Liver (tissue), 3 donors: Measurements from ENCODE around the gene PIAS4.

Source experiments
- EGR1 ChIP-seq, 2 donors: IDR thresholded peaks; 2 replicates each; pipeline ENCODE4 v1.6.1; 2016 to 2018; ENCODE audit warnings: antibody characterized with exemption in 2 of 2, low read depth in 2 of 2
- GABPA ChIP-seq, 2 donors: IDR thresholded peaks in 1 of 2; conservative IDR thresholded peaks in 1 of 2; 2 replicates each; pipeline ENCODE4 v1.6.1; 2016; ENCODE audit warnings: antibody characterized with exemption in 2 of 2, mild to moderate bottlenecking in 1 of 2, moderate library complexity in 1 of 2
- JUND ChIP-seq, 2 donors: IDR thresholded peaks; 2 replicates each; pipeline ENCODE4 v1.6.1; 2016; ENCODE audit warnings: antibody characterized with exemption in 2 of 2
- RAD21 ChIP-seq, 2 donors: IDR thresholded peaks; 2 replicates each; pipeline ENCODE4 v1.6.1; 2016; ENCODE audit warnings: antibody characterized with exemption in 2 of 2, mild to moderate bottlenecking in 2 of 2
- RXRA ChIP-seq, 2 donors: IDR thresholded peaks; 2 replicates each; pipeline ENCODE4 v1.6.1; 2017 to 2018; ENCODE audit warnings: antibody characterized with exemption in 2 of 2, mild to moderate bottlenecking in 1 of 2
- TAF1 ChIP-seq: conservative IDR thresholded peaks from 2 replicates; pipeline ENCODE4 v1.6.1; 2016; ENCODE audit warnings: antibody characterized with exemption, mild to moderate bottlenecking
- YY1 ChIP-seq: IDR thresholded peaks from 2 replicates; pipeline ENCODE4 v1.6.1; 2016; ENCODE audit warnings: antibody characterized with exemption, mild to moderate bottlenecking
- TF ChIP-seq, protein P1 (sequence below): fragments of 150-350 bp; IDR thresholded peaks from 2 replicates; pipeline ENCODE4 v1.5.1; 2017; ENCODE audit warnings: improper control_type of control experiment, low read depth, low read length; ENCODE audit not compliant: missing input control
- donor health status: healthy.
- donor health status: healthy.

GRCh38 chr19:4036576-4037300 lies 29.2 kb downstream of the PIAS4 start:
- TF ChIP-seq YY1 (no peak), JUND (IDR thresholded peaks at IDR 0.05) (no peak), GABPA (IDR thresholded peaks at IDR 0.05 in 1 of 2, conservative IDR thresholded peaks at IDR 0.05 in 1 of 2) (no peak), RAD21 (IDR thresholded peaks at IDR 0.05) (no peak), RXRA (IDR thresholded peaks at IDR 0.05) (no peak), TAF1 (no peak), EGR1 (IDR thresholded peaks at IDR 0.05; ENCODE audit: low read depth in 2 of 2) (no peak)
- TF ChIP-seq, protein P1, sequence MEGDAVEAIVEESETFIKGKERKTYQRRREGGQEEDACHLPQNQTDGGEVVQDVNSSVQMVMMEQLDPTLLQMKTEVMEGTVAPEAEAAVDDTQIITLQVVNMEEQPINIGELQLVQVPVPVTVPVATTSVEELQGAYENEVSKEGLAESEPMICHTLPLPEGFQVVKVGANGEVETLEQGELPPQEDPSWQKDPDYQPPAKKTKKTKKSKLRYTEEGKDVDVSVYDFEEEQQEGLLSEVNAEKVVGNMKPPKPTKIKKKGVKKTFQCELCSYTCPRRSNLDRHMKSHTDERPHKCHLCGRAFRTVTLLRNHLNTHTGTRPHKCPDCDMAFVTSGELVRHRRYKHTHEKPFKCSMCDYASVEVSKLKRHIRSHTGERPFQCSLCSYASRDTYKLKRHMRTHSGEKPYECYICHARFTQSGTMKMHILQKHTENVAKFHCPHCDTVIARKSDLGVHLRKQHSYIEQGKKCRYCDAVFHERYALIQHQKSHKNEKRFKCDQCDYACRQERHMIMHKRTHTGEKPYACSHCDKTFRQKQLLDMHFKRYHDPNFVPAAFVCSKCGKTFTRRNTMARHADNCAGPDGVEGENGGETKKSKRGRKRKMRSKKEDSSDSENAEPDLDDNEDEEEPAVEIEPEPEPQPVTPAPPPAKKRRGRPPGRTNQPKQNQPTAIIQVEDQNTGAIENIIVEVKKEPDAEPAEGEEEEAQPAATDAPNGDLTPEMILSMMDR: no peak
